ENCODE results near the gene PTGIS. TPM values are rescaled to one million over a fixed set of nuclear protein-coding genes. Genes with fewer than 3 reads are reported as not detected.

Gene PTGIS
- total and polyA plus RNA-seq, 8 donors = 4.9 to 84.8 (median 14.9) TPM

- 29 to 51% (median 44%) methylated on average over 13 to 18 of the region's 18 CpGs for WGBS, 5 donors
Observed at GRCh38 chr20:49541733-49542513, 26.0 kb downstream of the PTGIS start.

GRCh38 chr20:49540687-49541435 lies 27.1 kb downstream of the PTGIS start:
- H3K9me3 ChIP-seq = peaks cover 0 to 6% (median 0%) of the 10 kb centered on the region in 4 donors
- H3K27ac ChIP-seq = no peak overlapping the region
- TF ChIP-seq POLR2A (IDR thresholded peaks at IDR 0.05) = no peak
- no peak for TF ChIP-seq CTCF (IDR thresholded peaks at IDR 0.05)
- no peak for TF ChIP-seq EP300 (IDR thresholded peaks at IDR 0.05)
- no peak for TF ChIP-seq POLR2AphosphoS5 (IDR thresholded peaks at IDR 0.05)
- intact Hi-C loops (cut with DNase I; ENCODE audit: low total_unique reads) = no loop called here
- no peaks in the 10 kb centered on the region for H3K27me3 ChIP-seq
- H3K4me1 ChIP-seq = peaks cover 0 to 12% (median 4%) of the 10 kb centered on the region in 4 donors
- WGBS, 5 donors = 85 to 92% (median 91%) methylated on average over 12 to 15 of the region's 15 CpGs
- no peak for DNase-seq
- H3K4me3 ChIP-seq = no peak overlapping the region
- peaks cover 0 to 57% (median 12%) of the 10 kb centered on the region in 4 donors for H3K36me3 ChIP-seq

More at GRCh38 chr20:49541733-49542513, 26.0 kb downstream of the PTGIS start:
- H3K36me3 ChIP-seq = peaks cover 0 to 63% (median 16%) of the 10 kb centered on the region in 4 donors
- DNase-seq = peak; percentile 79 to 87
- no peaks in the 10 kb centered on the region for H3K27me3 ChIP-seq
- no peak overlapping the region for H3K4me3 ChIP-seq
- intact Hi-C loops (cut with DNase I; ENCODE audit: low total_unique reads) = loop anchor here (2.0 kb wide), 1 partner anchor 67 kb away; no protein-coding TSS in a partner anchor
- peak overlapping the region in 2 of 5 donors; percentile 20 to 64 for H3K27ac ChIP-seq
- peaks cover 0 to 12% (median 4%) of the 10 kb centered on the region in 4 donors for H3K4me1 ChIP-seq
- H3K9me3 ChIP-seq = peaks cover 0 to 6% (median 0%) of the 10 kb centered on the region in 4 donors
- no peak for TF ChIP-seq EP300 (IDR thresholded peaks at IDR 0.05)
- TF ChIP-seq POLR2A (IDR thresholded peaks at IDR 0.05) = no peak
- peak in 1 of 3 donors; percentile 23 for TF ChIP-seq POLR2AphosphoS5 (IDR thresholded peaks at IDR 0.05)
- TF ChIP-seq CTCF (IDR thresholded peaks at IDR 0.05) = peak in 6 of 7 experiments; percentile 46 to 98 (median 84)

- peaks cover 0 to 50% (median 9%) of the 10 kb centered on the region in 4 donors for H3K36me3 ChIP-seq
- no peak overlapping the region for H3K27ac ChIP-seq
- WGBS, 5 donors = 86 to 93% (median 91%) methylated on average over 6 of the region's 6 CpGs
- no peak for DNase-seq
- intact Hi-C loops (cut with DNase I; ENCODE audit: low total_unique reads) = no loop called here
- peaks cover 0 to 12% (median 4%) of the 10 kb centered on the region in 4 donors for H3K4me1 ChIP-seq
- H3K27me3 ChIP-seq = no peaks in the 10 kb centered on the region
- peaks cover 0 to under 1% (median 0%) of the 10 kb centered on the region in 4 donors for H3K9me3 ChIP-seq
- no peak overlapping the region for H3K4me3 ChIP-seq
- TF ChIP-seq EP300 (IDR thresholded peaks at IDR 0.05) = no peak
- TF ChIP-seq CTCF (IDR thresholded peaks at IDR 0.05) = no peak
Observed at GRCh38 chr20:49540232-49540620, 27.7 kb downstream of the PTGIS start.

GRCh38 chr20:49539481-49540231 lies 28.3 kb downstream of the PTGIS start:
- no peaks in the 10 kb centered on the region for H3K27me3 ChIP-seq
- WGBS, 5 donors = 89 to 93% (median 91%) methylated on average over 21 of the region's 21 CpGs
- no peak for DNase-seq
- no peak for TF ChIP-seq POLR2AphosphoS5 (IDR thresholded peaks at IDR 0.05)
- TF ChIP-seq EP300 (IDR thresholded peaks at IDR 0.05) = no peak
- no peak for TF ChIP-seq CTCF (IDR thresholded peaks at IDR 0.05)
- no peak for TF ChIP-seq POLR2A (IDR thresholded peaks at IDR 0.05)
- H3K4me1 ChIP-seq = peaks cover 0 to 12% (median 4%) of the 10 kb centered on the region in 4 donors
- no peak overlapping the region for H3K27ac ChIP-seq
- peaks cover 0 to 47% (median 9%) of the 10 kb centered on the region in 4 donors for H3K36me3 ChIP-seq
- H3K4me3 ChIP-seq = no peak overlapping the region
- H3K9me3 ChIP-seq = no peaks in the 10 kb centered on the region
- intact Hi-C loops (cut with DNase I; ENCODE audit: low total_unique reads) = no loop called here
